NCI-H2029 treated with DMSO at 0.1 percent for 48 hours (cell line): Measurements from ENCODE around the gene IYD.

ENCODE experiments used
- DNase-seq: peaks from one replicate; lab custom pipeline; 2025; lab: John Stamatoyannopoulos, UW

The IYD gene, protein sequence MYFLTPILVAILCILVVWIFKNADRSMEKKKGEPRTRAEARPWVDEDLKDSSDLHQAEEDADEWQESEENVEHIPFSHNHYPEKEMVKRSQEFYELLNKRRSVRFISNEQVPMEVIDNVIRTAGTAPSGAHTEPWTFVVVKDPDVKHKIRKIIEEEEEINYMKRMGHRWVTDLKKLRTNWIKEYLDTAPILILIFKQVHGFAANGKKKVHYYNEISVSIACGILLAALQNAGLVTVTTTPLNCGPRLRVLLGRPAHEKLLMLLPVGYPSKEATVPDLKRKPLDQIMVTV

DNA sequence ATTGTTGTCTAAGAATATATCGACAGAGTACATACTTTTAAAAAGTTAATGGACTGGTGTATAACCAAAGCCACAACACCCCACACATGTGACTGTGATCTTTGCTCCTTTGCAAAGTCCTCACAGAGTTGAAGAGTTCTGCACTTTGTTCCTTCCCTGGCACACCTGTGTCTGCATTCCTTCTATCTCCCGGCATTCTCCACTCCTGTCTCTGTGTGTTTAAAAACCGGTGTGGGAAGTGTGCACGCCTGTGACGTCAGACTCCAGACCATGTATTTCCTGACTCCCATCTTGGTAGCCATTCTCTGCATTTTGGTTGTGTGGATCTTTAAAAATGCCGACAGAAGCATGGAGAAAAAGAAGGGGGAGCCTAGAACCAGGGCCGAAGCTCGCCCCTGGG is at the start of gene IYD:
Gene IYD, plus strand, starts transcription at position 251 of the 400 bp plus-strand sequence. Its CDS starts 20 bp downstream, at position 271.
- no peak for DNase-seq

DNA sequence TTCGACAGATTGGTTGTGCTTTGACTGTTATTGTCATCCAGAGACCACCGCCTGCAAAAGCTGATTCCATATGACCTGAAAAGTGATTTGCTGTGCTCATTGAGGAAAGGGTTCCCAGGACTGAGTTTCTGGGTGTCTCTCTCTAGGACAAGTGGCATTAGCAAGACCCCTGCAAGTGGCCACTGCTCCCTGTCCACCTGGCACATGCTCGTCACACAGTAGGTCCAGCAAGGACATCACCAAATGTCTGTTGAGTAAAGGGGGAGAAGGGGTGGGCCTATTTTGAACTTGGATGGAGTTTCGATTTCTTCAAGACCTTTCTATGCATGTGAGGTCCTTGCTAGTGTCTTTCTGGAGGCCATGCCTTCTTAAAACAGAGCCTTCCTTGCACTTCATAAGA is 48.9 kb upstream of the IYD start:
- no peak for DNase-seq

DNA sequence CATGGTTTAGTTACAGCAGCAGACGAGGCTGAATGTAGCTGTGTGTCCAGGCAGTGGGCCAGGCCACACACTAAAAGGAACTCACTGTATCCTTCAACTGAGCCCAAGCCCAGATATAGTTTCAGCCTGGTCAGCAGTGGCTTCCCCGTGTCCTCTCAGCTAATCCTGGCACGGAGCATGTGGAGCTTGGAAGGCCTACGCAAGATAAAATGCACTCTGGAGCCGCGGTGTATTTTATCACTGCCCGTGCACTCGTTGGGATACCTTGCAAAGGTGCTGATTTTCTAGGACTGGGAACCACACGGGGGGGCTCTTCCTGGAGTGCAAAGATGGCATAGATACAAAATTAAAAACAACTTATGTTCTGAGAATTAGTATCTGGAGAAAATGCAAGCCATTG is 48.4 kb upstream of the IYD start:
- no peak for DNase-seq

DNA sequence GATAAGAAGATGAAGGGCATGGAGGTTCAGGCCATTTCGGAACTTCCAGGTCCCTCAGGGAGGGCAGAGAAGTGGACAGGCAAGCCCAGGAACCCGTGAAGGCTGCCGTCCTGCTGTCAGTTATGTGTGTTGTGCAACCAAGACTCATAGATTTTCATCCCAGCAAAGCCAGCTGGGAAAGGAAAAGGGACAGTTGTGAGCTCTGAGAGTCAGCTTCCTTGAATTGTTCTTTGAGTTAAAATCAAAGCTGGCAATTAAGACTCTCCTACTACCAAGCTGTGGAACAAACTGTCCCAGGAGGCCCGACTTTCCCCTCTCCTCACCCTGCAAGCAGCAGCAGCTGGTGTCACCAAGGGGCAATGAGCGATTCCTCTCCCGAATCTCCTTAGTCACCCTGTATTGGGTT is 46.3 kb upstream of the IYD start:
- DNase-seq = no peak

DNA sequence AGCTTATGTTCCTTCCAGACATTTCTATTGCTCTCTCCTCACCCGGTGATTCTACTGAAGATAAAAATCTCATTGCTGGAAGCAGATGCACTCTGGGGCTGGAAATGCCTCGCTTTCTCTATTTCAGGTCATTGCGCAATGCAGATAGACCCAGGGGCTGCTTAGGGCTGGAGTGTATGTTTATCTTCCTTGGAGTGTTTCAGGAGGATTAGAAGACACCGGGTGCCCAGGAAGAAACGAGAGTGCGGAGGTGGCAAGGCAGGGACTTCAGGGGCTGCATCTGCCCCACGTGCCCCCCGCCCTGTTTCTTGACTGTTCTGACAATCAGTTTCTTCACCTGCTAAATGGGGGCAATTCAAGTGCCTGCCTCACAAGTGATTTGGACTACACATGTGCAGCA is 45.6 kb upstream of the IYD start:
- DNase-seq = no peak

DNA sequence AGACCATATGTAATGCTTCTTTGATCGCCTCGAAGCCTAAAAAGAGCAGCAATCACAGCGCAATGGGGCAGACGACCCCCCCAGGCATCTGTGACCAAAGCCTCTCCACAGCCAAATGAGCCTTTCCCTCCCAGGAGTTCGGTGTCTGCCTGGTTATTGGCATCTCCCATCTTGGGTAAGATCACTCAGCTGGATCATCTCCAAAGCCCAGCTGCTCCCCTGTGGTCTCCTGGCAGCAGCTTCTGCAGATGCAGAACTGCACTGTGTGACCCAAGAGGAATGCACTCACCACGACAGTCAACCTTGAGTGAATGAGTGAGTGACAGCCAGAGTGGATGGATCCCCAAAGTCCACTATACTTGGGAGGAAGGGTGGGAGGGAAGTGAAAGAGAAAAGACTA is 44.8 kb upstream of the IYD start:
- DNase-seq = no peak

DNA sequence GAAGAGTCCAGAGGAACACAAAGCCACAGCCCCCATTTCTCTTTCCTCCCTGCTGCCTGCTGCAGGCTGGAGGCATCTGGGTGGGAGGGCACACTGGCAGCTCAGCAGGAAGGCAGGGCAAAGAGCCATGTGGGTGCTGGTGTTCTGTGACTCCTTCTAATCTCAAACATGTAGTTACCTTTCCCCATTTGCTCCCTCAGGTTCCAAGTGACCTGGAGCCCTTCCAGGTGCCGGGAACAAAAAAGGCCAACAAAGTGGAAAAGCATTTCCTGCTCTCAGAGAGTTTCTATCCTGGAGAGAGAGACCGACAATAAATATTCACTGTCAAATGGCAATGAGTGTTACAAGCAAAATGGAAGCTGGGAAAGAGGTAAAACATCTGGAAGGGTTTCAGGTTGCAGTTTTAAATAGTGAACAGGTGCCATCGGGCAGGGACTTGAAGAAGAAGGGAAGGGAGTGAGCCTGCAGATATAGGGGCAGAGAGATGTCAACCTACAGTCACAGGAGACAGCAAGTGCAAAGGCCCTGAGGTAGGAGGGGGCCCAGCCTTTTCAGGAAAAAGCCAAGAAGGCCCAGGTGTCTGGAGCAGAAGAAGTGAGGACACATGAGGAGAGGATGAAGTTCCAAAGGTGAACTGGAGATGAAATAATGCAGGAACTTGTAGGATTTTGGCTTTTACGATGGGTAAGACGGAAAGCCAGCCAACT is 43.6 kb upstream of the IYD start:
- DNase-seq = peak; percentile 61

DNA sequence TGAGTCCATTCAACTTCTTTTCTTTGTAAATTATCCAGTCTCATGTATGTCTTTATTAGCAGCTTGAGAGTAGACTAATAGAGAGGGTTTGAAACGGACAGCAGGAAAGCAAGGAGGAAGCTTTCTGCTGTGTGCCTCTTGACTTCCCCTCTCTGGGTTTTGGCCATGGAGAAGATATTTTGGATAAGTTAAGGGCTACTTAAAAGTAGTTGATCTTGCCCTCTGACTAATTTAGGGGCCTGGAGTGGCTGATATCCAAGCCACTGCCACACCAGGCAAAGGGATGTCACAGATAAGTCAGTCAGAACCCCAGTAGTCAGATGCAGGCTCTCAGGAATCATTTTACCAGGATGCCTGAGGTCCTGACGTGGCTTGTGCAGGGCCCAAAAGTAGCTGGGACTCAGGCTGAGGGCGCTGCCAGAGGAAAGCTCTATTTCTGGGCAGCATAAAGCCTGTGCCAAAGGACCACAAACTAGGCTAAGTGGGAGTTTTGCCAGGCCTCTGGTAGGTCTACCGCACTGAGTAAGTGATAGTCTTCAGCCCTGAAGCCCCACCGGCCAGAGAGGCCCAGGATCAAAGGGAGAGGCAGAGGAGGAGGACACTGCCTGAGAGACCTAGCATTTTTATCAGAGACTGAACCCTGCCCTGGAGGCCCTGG is 41.6 kb upstream of the IYD start:
- no peak for DNase-seq

DNA sequence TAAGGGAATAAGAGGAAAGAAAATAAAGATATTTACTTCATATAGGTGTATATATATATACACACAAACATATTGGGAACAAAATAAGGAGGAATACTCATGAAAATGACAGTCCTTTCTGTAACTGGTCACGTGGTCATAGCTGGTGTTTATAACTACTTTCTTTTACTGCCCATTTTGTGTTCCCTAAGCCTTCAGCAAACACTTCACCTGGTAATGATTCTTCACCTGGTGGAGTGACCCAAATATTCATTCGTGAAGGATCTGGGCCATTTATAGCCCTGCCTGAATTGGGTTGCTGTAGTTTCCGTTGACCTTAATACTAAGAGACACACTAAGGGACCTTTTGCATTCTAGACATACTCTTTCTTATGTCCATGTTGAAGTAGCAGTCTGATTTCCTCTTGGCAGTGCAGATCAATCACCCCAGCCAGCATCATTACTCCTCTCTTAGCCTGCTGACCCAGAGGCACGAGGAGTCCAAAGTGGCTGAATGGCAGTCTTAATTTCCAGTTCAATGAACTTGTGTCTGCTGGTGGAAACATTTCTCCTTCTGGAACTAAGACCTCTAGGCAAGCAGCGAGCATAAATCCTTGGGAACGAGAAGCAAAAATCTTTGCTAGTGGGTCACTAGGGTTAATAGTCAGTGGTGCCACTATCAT is 39.9 kb upstream of the IYD start:
- DNase-seq = peak; percentile 10

DNA sequence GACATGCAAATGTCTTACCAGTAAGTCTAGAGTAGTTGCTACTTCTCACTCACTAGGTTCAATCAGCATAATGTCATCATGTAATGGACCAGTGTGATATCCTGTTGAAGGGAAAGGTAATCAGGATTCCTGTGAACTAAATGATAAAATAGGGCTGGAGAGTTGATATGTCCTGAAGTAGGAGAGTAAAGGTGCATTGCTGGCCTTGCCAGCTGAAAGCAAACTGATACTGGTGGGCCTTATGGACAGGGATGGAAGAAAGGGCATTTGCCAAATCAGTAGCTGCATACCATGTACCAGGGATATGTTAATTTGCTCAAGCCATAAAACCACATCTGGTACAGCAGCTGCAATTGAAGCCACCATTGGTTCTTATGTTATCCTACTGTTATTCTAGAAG is 37.5 kb upstream of the IYD start:
- no peak for DNase-seq

DNA sequence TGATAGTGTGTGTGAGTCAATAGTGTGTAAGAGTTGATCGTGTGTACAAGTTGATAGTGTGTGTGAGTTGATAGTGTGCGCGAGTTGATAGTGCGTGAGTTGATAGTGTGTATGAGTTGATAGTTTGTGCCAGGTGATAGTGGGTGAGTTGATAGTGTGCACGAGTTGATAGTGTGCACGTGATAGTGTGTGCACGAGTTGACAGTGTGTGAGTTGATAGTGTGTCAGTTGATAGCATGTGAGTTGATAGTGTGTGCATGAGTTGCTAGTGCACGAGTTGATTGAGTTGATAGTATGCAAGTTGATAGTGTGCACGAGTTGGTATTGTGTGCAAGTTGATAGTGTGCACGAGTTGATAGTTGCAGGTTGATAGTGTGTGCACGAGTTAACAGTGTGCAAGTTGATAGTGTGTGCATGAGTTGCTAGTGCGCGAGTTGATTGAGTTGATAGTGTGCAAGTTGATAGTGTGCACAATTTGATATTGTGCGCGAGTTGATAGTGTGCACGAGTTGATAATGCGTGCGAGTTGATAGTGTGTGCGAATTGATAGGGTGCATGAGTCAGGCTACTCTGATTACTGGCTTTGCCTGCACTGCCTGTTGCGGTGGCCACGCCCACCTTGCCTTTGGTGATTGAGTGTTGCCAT is 35.8 kb upstream of the IYD start:
- DNase-seq = no peak

DNA sequence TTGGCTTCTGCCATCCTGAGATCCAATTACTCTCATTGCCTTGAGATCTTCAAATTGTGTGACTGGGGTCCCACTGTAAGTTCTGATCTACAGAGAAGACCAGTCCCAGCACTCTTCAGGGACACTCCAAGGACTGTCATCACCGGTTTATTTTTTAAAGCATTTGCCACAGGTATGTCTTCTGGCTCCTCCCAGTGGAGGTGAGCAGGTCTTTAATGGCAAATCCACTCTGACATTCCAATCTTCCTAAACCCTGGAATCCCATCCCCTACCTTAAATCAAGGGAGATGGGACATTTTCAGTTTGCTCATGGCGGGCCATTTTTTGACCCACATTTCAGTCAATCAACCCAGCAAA is 35.2 kb upstream of the IYD start:
- no peak for DNase-seq

DNA sequence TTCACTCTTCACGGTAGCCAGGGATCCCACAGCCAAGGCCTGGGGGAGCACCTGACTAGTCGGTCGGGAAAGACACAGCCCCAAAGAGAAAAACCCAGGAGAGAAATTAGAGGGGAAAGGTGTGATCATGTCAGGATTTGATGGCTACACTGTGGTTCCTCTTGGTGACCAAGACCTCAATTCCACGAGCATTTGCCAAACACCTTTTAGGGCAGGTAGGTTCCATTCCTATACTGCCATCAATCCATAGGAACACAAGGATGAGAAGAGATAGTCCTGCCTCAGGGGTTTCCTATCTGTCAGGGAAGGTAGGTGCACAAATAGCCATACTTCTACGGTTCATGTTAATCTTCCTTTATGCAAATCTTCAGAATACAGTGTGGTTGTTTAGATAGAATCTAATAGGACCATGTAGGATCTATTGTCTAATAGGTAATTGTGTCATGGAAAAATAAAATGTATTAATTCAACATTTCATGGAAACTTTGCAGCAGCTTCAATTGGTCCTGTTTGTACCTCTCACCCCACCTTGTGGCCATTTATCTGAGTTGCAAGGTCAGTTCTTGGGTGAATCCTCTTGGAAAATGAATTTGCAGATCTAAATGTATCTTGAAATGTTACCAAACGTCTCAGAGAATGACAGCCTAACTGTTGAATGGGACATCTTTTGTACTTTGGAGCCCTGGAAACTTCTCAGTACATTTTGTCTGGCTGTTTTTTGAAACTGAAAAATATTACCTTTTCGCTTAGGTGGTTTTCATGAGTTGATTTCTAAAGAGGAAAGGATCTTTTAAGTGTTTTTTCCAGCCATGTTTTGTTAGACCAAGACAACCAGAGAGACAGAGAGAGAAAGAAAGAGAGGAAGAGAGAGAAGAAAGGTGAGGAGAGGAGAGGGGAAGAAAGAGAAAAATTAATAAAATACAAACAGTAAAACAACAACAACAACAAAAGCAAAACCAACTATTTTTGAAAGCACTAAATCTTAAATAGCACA is 33.7 kb upstream of the IYD start:
- DNase-seq = no peak

DNA sequence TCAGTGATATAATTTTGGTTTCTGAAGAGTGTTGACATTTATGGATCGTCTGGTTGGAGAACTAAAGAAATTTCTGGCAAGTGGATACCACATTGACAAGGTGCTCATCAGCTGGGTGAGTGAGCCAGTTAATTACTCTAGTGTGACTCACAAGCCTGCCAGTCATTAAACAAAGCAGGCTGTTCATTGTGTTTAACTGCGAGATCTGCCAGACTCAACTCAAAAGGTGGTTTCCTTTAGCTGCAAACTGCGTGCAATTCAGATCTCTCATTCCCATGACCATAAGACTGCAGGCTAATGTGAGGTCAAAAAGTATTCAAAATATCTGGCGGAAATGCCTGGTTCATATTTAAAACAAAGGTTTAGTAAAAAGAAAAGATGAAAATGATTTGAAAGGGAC is 32.5 kb upstream of the IYD start:
- DNase-seq = no peak

DNA sequence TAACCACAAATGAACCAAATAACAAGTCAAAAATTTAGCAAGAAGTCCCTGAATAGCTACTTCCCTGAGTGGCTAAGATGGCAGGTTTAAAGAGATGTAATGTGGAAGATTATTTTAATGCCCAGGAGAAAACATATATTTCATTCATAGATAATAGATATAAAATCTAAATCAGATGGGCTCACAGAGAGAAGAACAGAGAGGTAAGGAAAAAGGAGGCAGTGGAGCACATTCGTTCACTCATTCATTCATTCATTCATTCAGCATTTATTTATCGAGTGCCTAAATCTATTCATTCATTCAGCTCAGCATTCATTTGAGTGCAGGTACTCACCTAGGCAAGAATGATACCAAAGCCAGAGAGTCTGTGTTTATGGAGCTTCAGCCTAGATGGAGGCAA is 32.1 kb upstream of the IYD start:
- no peak for DNase-seq

DNA sequence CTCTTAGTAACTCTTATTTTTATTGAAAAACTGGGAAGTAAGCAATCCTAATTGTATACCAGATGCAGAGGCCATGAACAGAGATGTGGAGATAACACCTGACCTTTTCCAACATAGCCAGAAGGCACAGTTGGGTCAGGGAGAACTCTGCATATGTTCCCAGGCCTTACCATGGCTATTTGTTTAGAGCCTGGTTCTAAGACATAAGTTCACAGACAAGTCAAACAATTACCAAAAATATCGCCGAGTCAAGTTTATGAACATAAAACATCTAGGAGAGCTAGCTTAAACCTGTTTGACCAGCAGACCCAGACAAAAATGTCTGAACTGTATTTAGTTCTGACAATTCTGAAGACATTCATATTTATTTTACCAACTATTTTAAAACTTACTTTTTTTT is 26.7 kb upstream of the IYD start:
- DNase-seq = no peak

DNA sequence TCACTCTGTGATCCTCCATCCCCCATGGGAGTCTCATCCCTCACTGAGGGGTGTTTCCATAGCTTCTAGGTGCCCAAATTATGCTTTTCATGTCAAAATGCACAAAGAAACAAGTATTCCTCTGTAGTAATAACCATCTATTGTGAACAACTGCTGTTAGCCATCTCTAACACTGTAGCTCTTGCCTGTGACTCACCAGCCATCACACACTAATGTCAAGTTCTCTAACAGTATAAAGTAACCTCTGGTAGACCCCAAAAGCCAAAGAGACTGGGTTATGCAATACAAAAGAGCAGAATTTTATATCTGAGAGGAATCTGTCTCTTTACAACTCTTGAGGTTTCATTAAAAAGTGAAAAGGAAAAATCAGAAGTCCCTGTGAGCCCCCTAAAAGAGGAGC is 25.4 kb upstream of the IYD start:
- DNase-seq = no peak

DNA sequence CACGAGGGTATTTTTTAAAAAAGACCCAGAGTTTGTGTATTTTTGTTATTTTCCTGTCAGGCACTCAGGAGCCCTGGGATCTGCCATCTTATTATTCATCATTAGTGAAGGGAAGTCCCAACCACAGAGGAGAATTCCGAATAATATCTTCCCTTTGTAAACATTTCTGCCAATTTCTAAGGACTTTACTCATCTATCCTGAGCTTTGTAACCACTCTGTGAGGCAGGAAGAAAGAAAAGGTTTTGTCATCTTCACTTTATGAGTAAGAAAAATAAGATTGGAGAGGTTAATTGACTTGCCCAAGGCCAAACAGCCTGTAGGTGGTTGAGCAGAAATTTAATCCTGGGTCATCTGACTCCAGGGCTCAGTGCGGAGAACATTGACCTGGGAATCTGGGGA is 23.0 kb upstream of the IYD start:
- no peak for DNase-seq

DNA sequence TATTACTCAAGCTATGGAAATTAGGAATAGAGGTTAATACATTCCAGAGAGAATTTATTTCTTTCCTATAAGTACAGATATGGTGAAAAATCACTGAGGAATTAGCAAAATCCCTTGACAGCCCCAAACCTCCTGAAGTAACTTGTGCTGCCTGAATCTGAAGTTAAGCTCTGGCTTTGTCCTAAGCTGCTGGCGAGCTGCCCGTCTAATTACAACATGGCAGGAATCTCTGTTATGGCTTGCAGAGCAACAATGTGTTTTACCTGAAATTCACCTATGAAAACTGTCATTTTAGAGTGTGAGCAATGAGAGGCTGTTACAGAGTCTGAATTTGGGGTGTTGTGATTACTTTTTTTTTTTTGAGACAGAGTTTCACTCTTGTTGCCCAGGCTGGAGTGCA is 22.5 kb upstream of the IYD start:
- no peak for DNase-seq

DNA sequence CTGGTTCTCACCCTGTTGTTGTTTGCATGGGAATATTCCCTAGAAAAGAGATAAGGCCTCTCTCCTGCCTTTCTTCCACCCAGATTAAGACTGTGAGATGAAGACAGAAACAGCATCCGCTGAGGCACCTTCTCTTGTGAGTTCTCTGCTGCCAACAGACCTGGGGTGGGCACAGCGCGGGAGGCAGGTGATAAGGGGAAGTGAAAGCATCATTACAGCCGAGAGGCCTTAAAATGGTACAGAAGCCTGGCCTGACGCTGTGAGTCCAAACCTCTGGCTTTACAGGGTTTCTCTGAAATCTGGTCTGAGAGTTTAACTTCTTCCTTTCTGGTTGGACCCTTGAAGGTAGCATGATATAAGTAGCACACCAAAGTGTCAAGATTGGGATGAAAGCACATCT is 21.0 kb upstream of the IYD start:
- DNase-seq = no peak

DNA sequence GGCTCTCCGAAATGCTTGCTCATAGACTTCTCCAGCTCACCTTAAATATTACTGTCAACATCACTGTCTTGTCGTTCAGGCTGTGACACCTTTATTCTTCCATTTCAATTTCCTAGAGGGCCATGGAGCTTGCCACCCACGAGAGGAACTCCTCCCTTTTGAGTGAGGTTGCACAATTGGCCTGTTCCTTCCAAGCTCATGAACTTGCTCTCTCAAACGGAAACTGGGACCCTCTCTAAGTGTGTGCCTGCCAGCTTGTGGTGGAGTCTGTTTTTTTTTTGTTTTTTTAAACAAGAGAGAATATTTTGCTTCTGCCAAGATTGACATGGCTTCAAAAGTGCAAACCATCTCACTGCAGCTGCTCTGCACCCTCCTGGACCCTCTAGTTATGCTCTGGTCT is 19.3 kb upstream of the IYD start:
- no peak for DNase-seq
